DOHH2 (cell line): ENCODE measurements around the gene FABP7.

Experiments used
- EZH2phosphoT487 ChIP-seq: fragments of 200-600 bp; sonication (generic); IDR thresholded peaks from 2 replicates; pipeline ENCODE4 v1.6.1; 2017; ENCODE audit warnings: borderline replicate concordance, mild to moderate bottlenecking, antibody characterized with exemption, low read length, moderate library complexity, mixed read lengths
- TF ChIP-seq, protein P1 (sequence below): fragments of 200-600 bp; sonication (generic); IDR thresholded peaks from one replicate; pipeline ENCODE4 v1.5.1; 2014; ENCODE audit warnings: antibody characterized with exemption, mild to moderate bottlenecking, low read depth, low read length; ENCODE audit not compliant: poor library complexity, severe bottlenecking

DNA sequence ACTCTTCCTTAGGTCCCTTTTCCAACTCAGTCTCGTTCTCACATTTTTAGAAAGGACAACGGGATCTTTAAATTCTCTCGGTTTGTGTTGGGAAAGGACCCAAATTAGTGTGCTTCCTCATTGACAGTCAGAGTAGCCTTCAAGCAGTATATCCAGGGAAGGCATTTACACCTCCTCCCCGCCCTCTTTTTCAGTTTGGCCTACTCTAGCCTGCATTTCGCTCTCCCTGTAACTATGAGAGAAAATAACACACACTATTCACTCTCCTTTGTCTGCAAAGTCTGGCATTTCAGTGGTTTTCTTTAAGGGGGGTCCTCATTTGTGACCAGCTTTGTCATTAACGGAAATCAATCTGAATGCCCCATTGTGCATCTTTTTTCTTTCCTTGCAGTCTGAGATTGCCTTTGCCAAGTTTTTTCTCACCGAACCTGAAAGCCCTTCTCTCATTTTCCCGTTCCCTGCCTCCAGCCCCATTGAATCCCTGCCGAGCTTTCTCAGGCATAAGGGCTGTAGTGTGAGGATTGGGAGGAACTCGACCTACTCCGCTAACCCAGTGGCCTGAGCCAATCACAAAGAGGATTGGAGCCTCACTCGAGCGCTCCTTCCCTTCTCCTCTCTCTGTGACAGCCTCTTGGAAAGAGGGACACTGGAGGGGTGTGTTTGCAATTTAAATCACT, 393 bp upstream of the FABP7 start:
- TF ChIP-seq, protein P1, sequence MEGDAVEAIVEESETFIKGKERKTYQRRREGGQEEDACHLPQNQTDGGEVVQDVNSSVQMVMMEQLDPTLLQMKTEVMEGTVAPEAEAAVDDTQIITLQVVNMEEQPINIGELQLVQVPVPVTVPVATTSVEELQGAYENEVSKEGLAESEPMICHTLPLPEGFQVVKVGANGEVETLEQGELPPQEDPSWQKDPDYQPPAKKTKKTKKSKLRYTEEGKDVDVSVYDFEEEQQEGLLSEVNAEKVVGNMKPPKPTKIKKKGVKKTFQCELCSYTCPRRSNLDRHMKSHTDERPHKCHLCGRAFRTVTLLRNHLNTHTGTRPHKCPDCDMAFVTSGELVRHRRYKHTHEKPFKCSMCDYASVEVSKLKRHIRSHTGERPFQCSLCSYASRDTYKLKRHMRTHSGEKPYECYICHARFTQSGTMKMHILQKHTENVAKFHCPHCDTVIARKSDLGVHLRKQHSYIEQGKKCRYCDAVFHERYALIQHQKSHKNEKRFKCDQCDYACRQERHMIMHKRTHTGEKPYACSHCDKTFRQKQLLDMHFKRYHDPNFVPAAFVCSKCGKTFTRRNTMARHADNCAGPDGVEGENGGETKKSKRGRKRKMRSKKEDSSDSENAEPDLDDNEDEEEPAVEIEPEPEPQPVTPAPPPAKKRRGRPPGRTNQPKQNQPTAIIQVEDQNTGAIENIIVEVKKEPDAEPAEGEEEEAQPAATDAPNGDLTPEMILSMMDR = no peak
- TF ChIP-seq EZH2phosphoT487 = no peak
